GM21786 (cell line): ENCODE measurements around the gene GLCE.
"Not testable (repeated sequence)": the region's sequence is repeated elsewhere in the genome, so short reads cannot be mapped to it uniquely, and the experiment has no call there.

Experiments
- ATAC-seq: cut with Tn5 transposase; IDR thresholded peaks from one replicate; pipeline ENCODE4 v1.9.1; 2021; ENCODE audit not compliant: unreplicated experiment

GLCE gene

DNA sequence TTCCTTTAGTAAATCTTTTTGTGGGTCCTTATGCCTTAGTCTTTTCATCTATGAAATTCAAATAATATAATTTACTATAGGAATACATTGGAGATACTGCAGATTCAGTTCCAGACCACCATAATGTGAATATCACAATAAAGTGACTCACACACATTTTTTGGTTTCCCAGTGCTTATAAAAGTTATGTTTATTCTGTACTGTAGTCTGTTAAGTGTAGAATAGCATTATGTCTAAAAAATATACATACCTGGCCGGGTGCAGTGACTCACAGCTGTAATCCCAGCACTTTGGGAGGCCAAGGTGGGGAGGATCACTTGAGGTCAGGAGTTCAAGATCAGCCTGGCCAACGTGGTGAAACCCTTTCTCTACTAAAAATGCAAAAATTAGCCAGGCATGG, 84.4 kb downstream of the GLCE start:
- no peak for ATAC-seq

DNA sequence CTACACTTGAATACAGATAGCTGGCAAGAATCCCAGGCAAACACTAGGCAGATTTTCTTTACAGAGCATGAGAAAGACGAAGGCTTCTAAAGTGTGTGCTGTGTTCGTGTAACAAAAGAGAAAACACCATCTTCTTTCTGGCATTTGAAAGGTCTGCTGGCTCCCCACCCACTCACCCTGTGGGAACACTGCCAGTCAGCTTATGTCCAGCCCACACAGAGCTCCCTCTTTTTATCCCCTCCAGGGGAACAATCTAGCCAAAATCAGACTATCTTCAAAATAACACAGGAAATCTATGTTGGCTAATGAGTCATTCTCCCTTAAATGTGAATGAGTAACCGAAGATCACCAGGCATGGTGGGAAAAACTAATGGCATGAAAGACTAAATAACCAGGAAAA, 92.7 kb downstream of the GLCE start:
- ATAC-seq: no peak

DNA sequence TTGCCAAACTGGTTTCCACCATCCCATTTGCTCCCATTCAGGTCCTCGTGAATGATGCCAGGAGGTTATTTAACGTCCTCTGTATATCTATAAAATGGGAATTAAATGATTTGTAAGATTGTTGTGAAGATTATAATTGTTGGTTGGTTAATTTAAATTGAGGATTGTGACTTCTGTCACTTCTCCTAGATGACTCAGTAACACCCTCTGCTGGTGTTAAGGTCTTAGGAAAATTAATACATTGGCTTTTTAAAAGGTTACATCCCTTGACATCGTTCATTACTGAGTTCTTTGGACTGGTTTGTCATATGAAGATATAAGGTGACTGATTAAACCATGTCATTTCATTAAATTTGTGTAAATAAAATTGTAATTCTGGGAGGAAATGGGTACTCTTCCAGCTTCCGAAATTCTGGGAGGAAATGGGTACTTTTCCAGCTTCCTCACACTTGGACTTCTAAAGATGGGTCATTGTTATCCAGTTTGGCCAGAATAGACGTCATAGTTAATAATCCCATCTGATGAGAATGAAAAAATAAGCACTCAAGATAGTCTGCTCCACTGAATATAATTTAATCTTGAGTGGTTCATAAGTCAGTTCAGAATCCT, 105.0 kb downstream of the GLCE start:
- ATAC-seq: no peak

DNA sequence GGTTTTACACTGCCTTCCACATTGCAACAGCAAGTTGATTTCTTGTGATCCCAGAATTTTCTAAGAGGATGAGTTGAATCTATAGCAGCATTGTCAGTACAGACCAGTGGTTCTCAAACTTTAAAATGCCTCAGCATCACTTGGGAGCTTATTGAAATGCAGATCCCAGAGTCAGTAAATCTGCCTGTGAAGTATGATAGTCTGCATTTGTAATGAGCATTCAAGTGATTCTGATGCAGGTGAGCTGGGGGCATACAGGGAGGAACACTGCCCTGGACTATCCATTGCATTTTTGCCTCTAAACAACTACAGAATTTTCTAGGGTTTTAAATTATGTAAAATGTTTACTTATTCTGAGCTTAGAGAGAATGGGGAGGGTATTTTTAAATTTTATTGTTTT, 110.8 kb downstream of the GLCE start:
- ATAC-seq: no peak

DNA sequence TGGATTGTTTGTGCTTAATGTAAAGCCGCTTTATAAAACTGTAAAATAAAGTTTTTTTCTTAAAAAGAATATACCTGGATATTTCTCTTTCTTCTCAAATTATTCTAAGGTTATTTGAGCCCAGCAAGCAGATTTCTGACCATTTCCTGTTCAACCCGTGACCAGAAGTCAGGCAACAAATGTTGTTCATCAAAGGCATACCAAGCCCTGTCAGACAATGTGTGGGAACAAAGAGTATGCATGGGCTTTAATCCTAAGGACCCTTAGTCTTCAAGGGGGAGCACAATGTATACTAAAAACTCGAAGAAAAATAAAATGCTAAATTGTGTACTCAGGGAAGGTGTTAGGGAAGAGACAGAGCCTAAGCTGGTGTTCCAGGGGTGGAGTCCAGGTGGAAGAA, 111.7 kb downstream of the GLCE start:
- ATAC-seq: no peak

DNA sequence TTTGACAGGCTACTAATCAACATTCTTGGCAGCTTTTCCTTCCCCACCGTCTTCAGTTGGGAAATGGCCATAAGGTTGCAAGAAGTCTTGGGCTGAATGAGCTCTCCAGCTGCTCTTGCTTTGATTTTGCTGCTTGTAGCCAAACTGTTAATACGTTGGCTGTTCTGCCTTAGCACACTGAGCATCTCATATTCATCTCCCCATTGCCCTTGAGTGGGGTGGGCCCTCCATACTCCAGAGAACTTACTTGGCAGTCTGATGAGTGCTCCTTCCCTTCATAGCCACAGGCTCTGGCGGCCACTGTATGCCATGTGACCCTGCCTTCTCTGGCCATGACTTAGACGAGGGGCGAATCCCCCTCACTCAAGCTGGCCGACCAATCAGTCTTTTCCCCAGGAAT, 112.5 kb downstream of the GLCE start:
- ATAC-seq: no peak

DNA sequence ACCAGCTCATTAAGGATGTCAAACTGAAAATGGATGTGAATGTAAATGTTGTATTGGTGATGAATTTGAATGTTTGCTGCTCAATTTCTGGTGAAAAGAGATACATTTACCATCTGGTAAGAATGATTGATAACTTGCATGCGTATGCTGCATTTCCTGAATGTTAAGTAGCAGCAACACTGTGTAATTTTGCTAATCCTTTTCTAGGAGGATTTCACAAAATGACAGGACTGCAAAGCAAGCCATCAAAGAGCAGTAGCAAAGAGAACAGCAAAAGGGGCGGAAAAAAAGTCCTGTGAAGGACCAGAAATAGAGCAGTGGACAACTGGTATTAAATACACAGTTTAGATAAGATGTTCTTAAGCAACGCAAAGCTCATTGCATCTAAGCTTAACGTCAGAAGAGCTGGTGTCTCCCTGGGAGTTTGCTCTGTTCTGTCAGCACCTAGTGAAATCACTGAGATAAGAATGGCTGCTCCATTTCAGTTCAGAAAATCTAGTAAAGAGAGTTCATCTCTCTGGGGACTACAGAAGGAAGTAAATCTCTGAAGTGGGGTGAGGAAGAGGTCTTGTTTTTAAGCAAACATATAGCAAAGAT, 114.7 kb downstream of the GLCE start:
- ATAC-seq: no peak

DNA sequence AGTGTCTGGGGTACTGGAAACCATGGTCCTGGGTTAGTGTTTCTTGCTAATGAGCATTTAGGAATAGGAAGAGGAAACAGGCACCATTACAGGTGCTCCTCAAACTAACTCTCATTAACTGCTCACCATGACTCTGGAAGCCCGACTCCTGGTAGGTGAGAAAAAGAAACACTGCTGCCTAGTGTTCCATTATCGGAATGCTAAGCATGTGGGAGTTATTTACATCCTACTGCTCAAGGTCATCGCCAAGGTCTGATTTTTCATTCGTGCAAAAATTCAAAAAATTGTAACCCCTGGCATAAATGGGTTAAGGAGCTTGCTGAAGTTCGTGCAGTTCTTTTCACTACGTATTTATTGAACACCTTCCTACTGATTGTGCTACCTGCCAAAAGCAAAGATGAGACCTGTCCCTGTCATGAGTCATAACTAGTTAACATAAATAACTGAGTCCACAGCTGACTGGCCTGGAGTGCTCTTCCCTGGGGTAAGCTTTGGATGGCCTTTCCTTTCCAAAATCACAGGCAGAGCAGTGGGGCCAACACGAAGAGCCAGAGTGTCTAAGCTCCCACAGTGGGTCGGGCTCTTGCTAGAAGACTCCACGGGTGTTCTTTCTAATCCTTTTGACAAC, 115.6 kb downstream of the GLCE start:
- ATAC-seq: no peak

DNA sequence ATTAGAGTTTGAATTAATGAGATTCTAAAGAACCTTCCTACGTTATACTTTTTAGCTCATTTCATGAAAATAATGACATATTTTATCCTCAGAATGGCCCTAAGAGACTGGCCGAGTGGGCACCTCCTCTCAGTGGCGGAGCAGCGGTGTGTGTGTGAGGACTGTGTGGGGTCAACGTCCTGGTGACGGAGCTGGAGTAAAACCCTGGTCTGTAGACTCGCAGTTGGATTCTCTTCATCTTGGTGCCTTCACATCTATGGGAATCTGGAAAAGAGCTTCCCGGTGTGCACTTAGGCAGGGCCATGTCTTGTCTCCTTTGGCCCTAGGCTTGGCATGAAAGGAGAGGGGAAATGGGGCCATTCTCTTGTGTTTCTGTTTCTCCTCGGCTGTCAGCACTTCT, 116.9 kb downstream of the GLCE start:
- no peak for ATAC-seq

DNA sequence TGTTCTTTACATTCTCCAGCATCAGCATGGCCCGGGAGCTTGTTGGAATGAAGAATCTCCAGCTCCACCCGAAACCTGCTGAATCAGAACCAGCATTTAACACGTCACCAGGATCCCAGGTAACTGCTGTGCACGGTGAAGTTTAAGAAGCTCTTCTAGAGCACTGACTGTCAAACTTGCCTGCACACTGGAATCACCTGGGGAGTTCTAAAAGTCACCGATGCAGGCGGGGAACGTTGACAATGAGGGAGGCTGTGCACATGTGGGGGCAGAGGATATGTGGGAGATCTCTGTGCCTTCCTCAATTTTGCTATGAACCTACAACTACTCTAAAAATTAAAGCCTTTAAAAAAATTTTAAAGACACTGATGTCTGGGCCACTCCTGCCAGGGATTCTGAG, 119.2 kb downstream of the GLCE start:
- ATAC-seq: no peak

DNA sequence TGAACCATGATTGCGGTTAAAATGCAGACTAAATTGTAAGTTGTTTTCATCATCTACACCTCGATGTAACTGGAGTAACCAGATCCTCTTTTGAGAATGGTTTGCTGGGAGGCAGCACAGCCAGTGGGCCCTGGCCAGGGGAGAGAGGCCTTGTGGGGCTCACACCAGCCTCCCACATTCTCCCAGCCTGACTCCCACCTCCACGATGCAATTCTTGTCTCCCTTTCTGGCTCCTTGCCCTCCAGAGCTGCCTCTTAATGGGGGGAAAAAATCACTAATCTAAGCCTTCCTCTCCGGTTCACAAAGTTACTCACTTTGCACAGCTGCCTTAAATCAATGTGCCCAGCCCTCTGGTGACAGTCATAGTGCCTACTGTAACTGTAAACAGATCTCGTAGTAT, 120.3 kb downstream of the GLCE start:
- ATAC-seq: no peak

DNA sequence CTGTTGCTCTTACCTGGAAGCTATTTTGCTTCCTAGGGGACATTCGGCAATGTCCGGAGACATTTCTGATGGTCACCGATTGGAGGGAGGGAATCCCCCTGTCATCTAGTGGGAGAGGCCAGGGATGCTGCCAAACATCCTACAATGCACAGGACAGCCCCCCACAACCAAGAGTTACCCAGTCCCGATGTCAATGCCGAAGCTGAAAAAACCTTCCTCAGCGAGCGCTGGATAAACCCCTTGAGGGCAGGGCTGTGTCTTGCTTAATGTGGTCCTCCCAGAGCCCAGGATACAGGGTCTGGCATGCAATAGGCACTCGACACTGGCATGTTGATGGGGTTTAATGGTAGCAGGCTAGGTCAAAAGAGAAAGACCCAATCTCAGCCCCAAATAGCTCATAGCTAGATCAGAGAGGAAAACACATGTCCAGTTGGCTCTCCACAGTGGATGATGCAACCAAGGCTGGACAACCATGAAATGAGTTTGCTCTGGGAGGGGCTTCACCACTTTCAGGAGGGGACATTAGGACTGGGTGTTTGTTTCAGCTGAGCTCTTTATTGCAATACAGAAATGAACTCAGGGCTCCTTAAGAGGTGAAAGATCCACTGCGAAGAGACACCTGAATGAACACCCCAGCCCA, 121.8 kb downstream of the GLCE start:
- ATAC-seq: no peak

DNA sequence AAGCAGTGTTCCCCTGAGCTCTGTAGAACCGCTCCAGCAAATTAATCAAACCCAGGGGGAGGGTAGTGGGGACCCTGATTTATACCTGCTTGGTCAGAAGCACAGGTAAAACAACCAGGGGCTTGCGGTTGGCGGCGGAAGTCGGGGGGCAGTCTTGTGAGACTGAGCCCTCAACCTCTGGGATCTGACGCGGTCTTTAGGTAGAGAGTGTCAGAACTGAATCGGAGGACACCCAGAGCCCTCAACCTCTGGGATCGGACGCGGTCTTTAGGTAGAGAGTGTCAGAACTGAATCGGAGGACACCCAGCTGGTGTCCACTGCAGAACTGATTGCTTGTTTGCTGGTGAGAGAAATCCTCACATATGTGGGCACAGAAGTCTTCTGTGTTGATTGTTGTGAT, 125.4 kb downstream of the GLCE start:
- ATAC-seq: no peak

DNA sequence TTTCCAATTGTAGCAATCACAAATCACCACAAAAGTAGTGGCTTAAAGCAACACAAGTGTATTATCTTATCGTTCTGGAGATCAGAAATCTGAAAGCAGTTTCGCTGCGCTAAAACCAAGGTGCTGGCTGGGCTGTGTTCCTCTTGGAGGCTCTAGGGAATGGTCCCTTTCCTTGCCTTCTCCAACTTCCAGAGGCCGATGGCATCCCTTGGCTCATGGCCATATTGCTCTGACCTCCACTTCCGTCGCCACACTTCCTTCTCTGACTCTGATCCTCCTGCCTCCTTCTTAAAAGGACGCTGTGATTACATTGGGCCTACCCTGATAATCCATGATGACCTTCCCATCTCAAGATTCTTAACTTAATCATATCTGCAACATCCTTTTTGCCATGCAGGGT, 127.6 kb downstream of the GLCE start:
- ATAC-seq: no peak

DNA sequence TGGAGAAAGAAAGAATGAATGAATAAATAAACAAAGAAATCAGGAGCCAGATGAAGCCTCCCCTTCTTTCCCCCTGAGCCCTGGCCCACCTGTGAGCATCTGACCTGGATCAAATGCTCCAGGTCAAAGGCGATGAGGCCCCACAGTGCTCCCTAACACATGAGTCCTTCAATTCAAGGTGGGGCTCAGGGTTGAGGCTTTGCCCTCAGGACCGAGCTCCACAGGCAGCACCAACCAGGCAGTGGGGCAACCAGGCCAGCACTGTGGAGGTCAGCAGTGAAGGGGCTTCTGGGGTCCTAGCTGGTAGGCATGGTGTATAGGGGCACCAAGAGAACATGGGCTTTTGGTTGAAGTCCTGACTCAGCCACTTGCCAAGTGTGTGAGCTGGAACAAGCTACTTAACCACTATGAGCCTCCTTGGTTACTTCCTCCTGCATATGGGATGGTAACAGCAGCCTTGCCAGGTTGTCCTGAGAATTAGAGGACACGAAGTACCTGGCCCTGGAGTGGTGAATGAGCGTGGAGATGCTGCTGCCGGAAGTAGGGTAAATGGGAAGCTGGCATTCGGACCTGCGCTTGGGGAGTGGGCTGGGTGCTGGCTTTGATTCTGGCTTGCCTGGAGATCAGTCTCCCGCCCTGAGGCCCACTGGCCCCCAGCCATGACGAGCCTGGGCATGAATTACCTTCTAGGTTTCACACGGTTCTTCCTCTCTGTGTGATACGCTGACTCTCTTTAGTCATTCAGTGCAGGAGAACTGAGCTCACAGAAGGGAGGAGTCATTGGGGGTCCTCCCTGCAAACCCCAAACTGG, 128.3 kb downstream of the GLCE start:
- ATAC-seq: no peak

DNA sequence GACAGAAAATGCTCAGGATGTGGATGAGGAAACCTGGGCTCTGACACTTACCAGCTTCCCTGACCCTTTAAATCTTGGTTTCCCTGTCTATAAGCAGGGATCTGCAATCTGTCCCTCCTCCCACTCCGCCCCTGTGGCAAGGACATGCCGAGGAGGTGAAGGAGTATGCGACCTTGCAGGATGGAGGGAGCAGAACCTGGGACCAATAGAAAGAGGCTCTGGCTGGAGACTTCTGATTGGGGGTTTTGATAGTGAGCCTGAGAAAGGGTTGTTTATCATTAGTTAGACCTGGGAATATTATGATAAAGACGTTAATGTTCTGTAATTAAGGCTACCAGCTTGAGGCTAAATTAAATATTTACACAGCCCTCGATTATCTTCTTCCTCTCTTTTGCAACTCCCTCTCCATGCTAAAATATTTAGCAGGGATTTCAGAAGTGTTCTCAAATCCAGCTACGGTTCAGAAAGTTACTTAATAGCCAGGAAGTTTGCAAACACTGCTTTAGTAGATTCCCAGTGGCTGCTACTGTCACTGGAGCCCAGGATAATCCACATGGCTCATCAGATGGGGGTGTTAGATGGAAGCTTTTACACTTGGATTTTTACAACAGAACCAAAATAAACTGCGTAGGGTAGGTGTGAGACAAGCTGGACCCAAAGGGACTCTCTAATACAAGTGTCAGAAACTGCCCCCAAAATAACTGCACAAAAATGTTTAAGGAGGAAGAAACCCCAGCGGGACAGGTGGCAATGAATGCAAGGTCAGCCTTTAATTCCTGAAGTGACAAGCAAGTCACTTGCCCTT, 129.1 kb downstream of the GLCE start:
- no peak for ATAC-seq

DNA sequence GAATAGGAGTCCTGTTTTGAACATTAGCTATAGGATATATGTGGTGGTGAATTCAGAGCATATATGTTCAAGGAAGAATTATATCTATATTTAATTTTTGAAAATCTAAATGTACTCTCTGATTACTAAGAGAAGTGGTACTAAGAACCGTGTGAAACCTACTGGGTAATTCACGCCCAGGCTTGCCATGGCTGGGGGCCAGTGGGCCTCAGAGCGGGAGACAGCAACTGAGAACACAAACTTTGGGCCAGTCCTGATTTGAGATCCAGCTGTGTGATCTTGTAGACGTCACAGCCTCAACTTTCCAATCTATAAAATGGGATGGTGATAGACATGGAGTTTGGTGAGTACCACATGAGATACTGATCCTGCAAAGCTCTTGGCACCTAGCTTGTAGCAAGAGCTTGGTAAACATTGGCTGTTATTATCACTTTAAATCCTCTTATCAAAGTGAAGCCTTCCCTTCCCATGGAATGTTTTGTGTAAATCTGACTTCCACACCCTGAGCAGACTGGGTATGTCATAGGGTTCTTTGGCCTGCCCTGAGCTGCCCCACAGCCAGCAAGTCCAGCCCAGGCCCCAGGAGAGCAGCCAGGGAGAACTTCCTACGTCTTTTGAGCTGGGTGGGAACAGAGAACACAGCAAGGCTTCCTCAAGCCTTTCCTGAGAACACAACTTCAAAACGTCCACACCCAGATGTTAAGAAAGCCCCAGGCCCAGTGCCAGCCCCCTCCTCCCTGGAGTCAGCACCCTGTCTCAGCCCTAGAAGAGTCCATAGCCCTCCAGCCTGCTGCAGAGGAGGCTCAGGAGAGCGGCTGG, 130.1 kb downstream of the GLCE start:
- ATAC-seq: no peak

DNA sequence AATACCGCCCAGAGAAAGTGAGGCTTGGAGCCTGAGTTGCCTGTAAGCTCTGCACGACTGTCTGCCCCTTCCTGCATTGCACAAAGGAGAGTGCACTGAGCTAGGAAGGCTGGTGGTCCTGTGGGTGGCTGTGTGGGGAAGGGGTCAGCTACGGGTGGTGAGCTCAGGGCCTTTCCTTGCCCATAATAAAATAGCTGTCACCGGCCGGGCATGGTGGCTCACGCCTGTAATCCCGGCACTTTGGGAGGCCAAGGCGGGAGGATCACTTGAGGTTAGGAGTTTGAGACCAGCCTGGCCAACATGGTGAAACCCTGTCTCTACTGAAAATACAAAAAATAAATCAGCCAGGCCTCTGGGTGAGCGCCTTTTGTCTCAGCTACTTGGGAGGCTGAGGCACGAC, 131.2 kb downstream of the GLCE start:
- ATAC-seq: not testable (repeated sequence)

DNA sequence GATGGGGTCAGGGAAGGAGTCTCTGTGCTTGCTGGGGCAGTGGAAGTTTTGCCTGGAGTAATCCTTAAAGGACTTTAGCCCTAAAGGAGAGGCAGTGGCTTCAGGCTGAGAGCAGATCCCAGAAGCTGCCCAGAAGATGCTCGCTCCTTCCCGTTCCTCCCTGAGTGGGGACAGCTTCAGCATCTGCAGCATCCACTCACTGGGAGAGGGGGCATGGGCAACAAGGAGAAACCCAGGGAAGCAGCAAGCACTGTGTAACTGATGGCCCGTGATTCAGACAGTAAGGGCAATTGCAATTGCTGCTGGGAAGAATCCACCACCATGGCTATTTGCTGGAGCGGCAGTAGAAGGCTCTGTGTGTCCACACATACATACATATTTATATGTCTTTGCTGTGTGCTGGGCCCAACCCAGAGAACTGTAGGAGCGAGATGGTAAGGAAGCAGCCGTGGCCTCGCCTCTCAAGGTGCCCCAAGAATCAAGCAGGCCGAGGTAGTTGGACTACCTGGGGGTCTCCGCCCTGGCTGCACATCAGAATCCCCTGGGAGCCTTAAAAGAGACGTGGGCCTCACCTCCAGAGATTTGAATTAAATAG, 132.5 kb downstream of the GLCE start:
- ATAC-seq: no peak
